ENCODE measurements around the gene FMNL1. TPM values are rescaled to one million over a fixed set of nuclear protein-coding genes. Genes with fewer than 3 reads are reported as not detected.

Gene FMNL1
- total RNA-seq, 1 experiment from 2014 or later: 17.9 TPM

DNA sequence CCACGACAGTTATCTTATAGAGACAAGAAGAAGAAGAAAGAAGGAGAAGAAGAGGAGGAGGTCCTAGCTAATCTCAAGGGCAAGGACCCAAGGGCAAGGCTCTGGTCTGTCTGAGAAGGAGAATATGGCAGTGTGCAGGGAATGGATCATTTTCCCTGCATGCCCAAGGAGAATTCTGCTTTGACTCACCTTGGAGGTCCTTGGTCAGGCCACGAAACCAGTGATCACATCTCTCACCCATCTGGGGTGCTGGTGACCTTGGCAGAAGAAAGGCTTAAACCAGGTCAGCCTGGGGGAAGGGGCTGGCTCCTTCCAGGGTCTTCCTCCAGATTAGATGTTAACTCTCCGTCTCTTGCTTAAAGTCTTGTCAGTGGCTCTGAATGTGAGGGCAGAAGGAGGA is 1.6 kb upstream of the FMNL1 start:
- in situ Hi-C loops (cut with HindIII; ENCODE audit: low sequenced_read_pairs): no loop called here

DNA sequence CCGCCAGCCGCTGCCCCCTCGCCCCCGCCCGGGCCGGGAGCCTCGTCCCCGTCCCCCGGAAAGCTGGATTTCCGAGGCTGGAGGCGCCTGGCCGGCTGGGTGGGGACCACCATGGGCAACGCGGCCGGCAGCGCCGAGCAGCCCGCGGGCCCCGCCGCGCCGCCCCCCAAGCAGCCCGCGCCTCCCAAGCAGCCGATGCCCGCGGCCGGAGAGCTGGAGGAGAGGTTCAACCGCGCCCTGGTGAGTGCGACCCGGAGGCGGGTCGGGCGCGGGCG is 266 bp downstream of the FMNL1 start:
- in situ Hi-C loops (cut with HindIII; ENCODE audit: low sequenced_read_pairs): no loop called here
- no peak for DNase-seq (ENCODE audit: low spot score)

More for the DNA sequence above, 1.6 kb upstream of the FMNL1 start:
- DNase-seq (ENCODE audit: low spot score): no peak

DNA sequence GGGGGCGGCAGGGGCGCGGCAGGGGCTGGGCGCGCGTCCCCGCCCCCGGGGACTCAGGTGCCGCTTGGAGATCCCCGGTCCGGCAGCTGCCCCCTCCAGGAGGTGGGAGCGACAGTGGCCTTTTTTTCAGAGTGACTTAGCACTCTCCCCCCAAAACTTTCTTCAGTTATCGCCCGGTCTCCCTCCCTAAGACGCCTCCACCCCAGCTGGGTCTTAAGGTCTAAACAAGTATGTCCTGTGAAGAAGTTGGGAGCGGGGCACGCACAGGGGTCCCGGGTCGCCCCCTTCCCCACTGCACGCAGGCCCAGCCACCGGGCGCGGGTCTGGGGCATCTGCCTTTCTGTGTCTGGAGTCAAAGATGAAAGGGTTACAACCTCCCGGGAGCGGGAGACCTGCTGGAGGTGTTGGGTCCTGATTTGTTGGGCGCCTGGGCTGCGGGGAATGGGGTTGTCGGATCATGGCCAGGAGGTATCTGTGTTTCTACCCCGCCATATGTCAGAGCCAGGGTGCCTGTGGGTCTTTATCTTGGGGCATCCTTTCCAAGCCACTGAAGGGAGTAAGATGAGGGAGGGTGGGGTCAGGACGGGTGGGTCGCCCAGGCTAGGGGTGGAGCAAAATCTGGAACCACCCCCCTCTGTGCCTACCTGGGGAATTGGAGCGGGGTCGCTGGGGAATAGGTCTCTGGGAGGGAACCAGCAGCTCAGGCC is 757 bp downstream of the FMNL1 start:
- no peak for DNase-seq (ENCODE audit: low spot score)
- in situ Hi-C loops (cut with HindIII; ENCODE audit: low sequenced_read_pairs): no loop called here

DNA sequence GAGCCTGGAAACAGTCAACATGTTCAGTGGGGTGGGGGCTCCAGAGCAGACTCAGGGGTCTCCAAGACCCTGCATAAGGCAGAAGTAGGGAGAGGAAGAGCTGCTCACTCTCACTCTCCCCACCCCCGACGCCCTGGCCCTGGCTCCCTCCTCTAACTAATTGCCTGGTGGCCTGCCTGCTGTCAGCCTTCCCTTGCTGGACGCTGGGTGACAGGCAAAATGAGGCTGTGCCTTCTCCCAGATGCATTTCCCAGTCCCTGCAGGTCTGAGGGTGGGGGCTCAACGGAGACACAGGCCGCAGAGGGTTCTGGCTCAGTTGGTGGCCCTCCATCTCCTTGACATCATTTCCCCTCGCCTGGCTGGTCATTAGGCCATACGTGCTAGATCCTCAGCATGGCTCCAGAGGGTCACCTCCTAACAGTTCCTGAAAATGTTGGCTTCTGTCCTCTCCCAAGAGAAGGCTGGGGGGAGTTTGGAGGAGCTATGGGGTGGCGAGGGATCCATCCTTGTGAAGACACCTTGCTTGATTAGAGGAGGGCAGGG is 1.4 kb downstream of the FMNL1 start:
- in situ Hi-C loops (cut with HindIII; ENCODE audit: low sequenced_read_pairs): no loop called here

DNA sequence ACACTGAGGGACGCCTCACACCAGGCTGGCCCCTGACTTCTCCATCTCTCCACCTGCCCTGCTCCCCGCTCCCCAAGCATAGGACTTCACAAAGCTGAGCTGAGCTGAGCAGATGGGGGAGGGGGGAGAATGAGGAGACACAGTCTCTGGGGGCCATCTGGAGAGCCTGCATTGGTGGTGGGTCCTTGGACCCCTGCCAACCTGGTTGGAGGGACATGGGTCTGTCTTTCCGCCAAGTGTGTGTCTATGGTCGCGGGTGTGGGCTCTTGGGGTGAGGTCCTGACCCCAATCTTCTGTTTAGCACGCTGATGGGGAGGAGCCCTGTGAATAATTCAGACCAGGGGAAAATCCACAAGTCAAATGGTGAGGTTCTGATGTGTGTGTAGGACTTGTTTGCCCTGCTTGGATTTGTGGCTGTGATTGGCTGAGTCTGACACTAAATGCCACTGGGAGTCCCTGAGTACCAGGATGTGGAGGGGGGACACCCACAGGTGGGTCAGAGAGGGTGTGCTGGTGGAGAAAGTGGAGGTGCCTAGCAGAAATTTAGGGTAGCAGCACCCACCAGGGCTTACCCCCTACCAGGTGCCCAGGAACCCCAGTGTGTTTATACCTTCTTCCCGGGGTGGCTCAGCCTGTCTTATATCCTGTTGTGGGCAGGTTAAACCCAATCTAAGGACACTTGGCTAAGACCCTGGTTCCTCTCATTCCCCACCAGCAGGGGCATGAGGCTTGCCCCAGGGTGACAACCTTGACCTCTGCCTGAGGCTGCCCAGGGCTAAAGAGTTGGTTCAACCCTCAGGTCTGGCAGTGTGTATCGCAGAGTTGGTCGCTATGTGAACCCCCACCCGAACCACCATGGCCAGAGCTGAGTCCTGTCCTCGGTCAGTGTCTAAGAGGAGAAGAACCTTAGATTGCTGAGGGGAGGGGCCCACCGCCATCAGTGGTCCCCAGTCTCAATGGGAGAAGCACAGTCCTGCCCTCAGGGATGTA is 2.1 kb downstream of the FMNL1 start:
- peak; percentile 1 for DNase-seq (ENCODE audit: low spot score)
- in situ Hi-C loops (cut with HindIII; ENCODE audit: low sequenced_read_pairs): no loop called here

More for the DNA sequence above, 1.4 kb downstream of the FMNL1 start:
- peak; percentile 49 for DNase-seq (ENCODE audit: low spot score)

DNA sequence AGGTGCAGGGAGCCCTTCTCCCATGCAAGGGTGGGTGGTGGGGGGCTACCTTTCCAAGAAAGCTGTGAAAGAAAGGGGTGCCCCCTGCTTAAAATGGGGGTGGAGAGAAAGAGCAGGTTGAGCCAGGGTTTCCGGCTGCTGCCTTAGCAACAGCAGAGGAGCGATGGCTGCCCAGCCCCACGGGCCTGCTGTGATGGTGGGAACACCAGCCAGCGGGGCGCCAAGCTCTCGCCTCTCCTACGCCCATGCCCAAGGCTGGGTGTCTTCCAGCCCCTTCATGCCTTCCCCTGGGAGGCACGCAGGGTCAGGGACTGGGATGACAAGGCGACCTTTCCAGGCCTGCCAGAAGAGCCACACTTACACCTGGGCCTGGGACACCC is 3.0 kb downstream of the FMNL1 start:
- in situ Hi-C loops (cut with HindIII; ENCODE audit: low sequenced_read_pairs): no loop called here
- DNase-seq (ENCODE audit: low spot score): peak; percentile 6

DNA sequence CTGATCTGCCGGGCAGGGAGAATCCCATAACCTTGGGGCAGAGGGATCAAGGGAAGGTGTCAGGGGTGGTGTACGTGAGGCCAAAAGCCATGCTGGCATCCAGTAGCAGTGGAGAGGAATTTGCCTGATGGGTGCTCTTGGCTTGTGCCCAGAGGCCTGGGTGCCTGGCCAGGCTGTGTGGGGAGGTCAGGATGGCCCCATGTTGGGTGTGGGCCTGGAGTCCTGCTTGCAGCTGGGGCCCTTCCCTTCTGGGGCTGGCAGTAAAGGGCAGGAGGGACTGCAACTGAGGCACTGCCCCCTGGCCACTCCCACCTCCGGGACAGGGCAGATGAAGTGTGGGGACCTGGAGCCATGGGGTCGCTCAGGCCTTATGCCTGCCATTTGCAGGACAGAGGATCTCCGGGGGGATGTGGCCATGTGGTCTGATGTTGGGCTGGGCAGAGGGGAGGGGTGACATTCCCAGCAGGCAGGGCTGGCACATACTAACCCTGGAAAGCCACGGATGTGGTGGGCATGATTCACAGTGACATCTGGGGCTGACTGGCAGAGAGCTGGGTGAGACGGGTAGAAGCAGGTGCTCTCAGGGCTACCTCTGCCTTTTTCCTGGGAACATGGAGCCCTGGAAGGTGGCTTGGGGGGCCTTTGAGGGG is 3.5 kb downstream of the FMNL1 start:
- peak; percentile 6 for DNase-seq (ENCODE audit: low spot score)
- in situ Hi-C loops (cut with HindIII; ENCODE audit: low sequenced_read_pairs): no loop called here

DNA sequence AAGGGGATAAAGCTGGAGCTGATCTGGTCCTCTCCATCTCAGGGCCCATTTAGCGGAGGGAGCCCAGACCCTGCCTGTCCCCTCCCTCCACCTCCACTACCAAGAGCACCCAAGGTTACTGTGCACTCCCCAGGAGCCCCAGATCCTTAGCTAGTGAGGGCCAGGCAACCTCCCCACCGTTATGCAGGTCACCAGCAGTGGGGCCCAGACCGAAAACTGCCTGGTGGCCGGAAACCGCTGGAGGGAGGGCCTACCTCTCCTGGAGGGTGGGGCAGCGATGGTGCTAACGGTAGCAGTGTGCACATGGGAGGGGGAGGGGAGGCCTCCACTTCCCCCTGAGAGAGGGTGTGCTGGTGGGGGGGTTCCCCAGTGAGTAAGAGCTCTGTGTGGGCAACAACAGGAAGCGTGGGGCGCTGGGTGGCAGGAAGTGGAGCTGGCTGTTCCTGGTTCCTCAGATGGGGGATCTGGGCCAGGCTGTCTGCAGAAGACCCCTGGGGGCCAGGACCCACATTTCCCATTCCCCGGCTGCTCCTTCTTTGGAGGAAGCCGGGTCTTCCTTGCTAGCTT is 4.4 kb downstream of the FMNL1 start:
- in situ Hi-C loops (cut with HindIII; ENCODE audit: low sequenced_read_pairs): no loop called here
- peak; percentile 1 for DNase-seq (ENCODE audit: low spot score)

DNA sequence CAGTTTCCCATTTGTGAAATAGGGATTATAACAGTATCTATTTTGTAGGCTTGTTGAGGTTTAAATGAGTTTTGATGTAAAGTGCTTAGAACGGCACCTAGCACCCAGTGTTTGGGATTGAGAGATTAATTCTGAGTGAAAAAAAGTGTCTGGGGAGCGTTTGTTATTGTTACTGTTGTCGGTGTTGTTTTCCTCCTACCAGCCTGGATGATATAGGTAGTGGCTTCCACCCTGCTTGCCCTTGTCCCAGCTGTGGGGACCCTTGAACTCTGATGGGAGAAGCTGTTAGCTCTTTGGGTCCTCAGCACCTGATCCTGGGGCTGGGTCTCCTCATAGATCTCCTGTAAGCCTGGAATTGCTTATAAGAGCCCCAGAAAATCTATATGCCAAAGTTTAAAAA is 4.9 kb downstream of the FMNL1 start:
- DNase-seq (ENCODE audit: low spot score): no peak
- in situ Hi-C loops (cut with HindIII; ENCODE audit: low sequenced_read_pairs): no loop called here

DNA sequence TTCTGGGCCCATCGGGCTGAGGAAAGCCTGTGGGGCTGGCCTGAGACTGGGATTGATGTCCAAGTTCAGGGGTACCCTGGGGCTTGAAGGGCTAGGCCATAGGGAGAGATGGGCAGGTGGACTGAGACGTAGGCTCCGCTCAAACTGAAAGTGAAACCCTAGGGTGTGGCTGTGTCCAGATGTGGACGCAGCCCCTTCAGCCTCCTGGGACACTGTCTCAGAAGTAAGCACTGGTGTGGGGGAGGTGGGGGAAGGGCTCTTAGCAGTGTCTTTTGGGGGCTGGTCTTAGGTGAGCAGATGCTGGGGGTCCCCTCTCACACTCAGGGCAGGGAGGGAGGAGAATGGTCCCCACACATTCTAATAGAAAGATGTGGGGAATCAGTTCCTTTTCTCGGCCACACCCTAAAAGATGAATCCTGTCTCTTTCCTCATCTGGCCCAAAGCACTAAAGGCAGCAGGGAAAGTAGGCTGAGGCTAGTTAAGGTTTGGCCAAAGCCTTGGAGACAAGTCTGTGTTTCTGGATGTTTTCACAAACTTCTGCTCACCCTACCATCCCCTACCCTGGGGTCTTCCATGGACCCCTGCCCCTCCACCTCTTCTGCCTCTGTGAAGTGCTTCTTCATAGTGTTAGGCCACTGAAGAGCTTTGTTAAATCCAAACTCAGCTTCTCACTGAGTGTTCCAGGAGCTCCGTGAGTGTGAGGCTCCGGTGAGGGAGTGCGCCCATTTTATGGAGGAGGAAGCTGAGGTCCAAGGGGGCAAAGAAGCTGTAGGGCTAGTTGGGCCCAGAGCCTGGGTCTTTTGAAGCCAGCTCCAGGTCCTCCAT is 5.6 kb downstream of the FMNL1 start:
- peak; percentile 7 for DNase-seq (ENCODE audit: low spot score)
- in situ Hi-C loops (cut with HindIII; ENCODE audit: low sequenced_read_pairs): no loop called here

DNA sequence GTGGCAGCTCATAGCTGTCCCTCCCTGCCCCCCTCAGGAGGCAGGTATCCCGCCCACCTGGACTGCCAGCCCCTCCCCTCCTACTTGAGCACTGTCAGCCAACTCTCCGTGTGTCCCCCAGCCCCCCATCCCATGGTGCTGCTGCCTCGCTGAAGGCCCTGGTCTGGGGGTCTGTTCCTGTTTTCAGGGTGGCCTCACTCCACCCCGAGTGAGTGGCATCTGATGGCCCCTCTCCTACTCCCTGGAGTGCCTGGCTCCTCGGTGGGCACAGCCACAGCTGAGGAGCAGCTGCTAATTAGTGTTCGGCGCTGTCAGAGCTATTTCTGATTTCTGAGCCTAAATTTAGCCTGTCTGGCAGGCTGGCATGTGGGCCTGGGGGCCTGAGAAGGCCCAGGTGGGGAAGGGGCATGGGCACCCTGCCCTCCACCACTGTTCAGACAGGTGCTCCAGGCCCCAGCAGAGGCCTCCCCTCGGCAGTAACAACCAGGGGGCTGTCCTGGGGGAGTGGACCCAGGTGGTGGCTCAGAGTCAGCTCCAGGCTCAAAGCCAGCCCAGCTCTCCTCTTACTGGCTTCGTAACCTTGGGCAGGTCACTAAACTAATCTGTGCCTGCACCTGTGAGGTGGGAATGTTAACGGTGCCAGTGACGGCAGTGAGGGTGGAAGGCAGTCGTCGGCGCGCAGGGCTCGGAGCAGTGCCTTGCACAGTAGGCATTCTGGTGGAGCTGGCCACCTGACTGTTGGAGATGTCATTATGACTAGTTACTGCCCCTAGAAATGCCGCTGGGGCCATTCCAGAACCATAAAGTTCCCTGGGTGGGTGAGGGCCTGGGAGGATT is 6.5 kb downstream of the FMNL1 start:
- no peak for DNase-seq (ENCODE audit: low spot score)
- in situ Hi-C loops (cut with HindIII; ENCODE audit: low sequenced_read_pairs): no loop called here

DNA sequence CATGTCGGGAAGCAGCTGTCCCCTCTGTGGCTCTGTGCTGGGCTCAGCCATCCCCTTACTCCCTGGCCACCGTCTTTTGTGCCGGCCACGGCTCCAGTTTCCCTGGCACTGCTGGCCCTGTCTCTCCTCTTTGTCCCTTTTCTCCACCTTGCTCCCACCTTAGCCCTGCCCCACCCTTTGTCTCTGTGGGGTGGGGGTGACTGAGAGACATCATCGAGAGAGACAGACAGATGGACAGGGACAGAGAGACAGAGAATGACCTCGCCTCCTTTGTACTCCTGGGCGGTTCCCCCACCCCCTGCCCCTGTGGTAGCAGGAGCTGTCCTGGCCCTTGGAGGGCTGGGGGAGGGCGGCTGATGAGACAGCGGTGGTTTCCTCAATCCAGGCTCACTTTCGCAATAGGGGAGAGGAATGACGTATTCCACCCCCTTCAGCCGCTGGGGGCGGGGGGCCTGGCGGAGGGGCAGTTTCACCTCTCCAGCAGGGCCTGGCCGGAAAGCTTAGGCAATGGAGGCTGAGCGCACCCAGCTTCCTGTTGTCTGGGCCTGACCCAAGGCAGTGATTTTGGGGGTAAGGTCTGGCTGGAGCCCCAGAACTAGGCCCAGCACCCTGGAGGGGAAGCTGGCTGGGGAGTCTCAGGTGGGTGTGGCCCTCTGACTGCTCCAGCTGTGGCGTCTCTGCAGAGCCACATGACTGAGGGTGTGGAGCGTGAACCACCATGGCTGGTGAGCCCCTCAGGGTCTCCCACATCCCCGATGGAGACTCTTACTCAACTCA is 7.3 kb downstream of the FMNL1 start:
- no peak for DNase-seq (ENCODE audit: low spot score)

DNA sequence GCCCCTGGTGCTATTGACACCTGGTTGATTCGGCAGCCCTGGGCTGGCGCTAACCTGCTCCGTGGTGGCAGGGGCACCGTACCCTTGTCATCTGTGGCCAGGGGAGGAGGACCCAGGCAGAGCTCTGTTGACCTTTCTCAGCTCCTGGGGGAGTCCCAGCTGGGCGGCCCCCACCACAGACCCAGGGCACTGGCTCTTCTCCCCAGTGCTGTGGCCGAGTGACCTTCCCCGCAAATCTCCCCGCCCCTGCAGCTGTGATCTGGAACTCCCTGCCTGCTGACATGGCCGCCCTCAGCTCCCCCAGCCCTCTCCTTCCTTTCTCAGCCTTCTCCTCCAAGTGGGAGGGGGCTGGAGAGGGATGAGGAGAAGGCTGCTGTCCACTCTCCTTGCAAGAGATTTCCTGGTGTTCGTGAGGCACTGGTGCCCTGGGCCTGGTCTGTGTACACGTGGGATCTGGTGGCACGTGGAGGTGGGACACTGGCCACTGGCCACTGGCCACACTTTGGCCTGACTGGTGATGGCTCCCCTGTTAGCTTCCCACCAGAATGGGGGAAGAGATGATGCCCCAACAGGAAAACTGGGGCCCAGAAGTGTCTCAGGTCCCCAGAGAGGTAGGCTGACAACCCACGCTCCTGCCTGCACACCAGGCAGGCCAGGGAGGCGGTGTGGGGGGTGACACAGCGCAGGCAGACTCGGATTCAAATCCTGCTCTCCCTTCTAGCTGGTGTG is 8.2 kb downstream of the FMNL1 start:
- no peak for DNase-seq (ENCODE audit: low spot score)
- in situ Hi-C loops (cut with HindIII; ENCODE audit: low sequenced_read_pairs): no loop called here

More for the DNA sequence above, 7.3 kb downstream of the FMNL1 start:
- in situ Hi-C loops (cut with HindIII; ENCODE audit: low sequenced_read_pairs): no loop called here

DNA sequence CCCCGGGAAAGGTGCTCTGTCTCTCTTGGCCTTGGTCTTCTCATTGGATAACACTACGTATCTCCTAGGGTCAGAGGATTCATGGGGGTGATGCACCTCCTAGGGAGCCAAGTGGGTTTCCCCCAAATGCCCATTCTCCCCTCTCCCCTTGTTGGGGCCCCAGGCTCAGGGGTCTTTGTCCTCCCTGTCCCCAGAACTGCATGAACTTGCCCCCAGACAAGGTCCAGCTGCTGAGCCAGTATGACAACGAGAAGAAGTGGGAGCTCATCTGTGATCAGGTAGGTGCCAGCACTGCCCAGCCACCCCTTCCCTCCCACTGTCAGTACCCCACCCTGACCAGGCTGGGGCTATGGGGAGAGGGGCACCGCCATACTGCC is 8.7 kb downstream of the FMNL1 start:
- in situ Hi-C loops (cut with HindIII; ENCODE audit: low sequenced_read_pairs): no loop called here
- no peak for DNase-seq (ENCODE audit: low spot score)

DNA sequence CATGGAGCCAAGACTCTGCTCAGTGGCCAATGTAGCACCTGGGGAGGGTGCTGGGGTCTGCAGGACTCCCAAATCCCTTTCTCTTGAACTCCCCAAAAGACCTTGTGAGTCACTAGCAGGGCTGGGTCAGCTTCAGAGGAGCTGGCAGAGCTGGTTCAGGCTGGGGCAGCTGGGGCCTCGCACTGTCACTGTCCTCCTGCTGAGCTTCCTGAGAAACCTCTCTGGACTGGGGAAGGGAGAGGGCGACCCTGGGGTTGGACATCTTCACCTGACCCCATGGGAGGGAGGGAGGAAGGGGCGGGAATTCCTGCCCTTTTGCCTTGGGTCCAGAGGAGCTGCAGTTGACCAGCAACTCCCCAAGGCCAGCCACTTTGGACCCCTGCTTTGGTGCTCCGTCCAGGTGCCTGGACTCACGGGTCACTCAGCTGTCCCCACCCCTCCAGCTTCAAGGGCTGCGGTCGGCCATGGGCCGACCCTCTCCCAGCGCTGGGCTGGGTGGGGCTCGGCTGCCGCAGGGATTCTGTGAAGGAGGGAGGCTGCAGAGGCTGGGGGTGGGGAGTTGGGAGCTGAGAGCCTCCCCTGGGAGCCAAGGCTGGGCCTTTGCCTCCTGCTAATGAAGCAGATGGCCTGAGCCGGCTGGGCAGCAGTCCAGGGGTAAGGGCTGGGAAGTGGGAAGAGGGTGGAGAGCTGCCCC is 9.2 kb downstream of the FMNL1 start:
- no peak for DNase-seq (ENCODE audit: low spot score)
- in situ Hi-C loops (cut with HindIII; ENCODE audit: low sequenced_read_pairs): no loop called here

DNA sequence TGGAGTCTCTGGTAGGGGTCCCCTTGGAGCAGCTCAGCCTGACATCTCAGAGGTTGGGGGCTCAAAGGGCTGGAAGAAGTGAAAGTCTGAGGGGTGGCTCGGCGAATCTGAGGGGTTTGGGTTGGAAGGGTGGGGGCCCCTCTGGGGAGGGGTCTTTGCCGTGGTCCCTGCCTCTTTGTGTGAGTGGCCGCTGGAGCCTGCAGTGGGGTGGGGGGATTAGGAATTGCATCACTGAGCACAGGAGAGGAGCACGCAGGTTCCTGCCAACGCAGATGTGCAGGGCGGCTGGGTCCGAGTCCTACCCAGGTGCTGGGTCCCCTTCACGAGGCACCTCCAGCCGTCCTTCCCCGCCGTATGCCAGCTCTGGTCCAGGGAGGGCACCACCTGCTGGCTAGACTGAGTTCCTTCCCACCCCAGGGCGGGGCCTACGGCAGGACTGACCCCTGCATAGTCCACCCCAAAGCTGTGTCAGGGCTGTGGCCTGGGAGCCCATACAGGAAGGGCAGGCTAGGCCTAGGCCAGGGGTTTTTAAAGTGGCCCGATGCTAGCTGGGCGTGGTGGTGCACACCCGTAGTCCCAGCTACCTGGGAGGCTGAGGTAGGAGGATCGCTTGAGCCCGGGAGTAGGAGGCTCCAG is 9.9 kb downstream of the FMNL1 start:
- in situ Hi-C loops (cut with HindIII; ENCODE audit: low sequenced_read_pairs): no loop called here
- DNase-seq (ENCODE audit: low spot score): no peak

Data from G401 (cell line).